SK-N-SH (cell line): Measurements from ENCODE around the gene RPL12. TPM values are rescaled to one million over a fixed set of nuclear protein-coding genes. Genes with fewer than 3 reads are reported as not detected.
A peak's percentile ranks its signal among the peaks of the same experiment; 100 is the strongest.

Experiments used
- CHD2 ChIP-seq: fragments of 150-350 bp; IDR thresholded peaks from 2 replicates; pipeline ENCODE4 v1.6.1; 2018; ENCODE audit warnings: low read length; ENCODE audit not compliant: partially characterized antibody
- ELF1 ChIP-seq: IDR thresholded peaks from 2 replicates; pipeline ENCODE4 v1.4.0; 2012
- EP300 ChIP-seq, 2 experiments: IDR thresholded peaks; 2 replicates each; pipeline versions ENCODE4 v1.4.0 to v1.6.1; 2012; ENCODE audit warnings: borderline replicate concordance in 1 of 2, low read depth in 1 of 2, low read length in 1 of 2
- FOSL2 ChIP-seq: IDR thresholded peaks from 2 replicates; pipeline ENCODE4 v1.4.0; 2012; ENCODE audit warnings: low read depth, mild to moderate bottlenecking, moderate library complexity, borderline replicate concordance
- FOXM1 ChIP-seq: IDR thresholded peaks from 2 replicates; pipeline ENCODE4 v1.4.0; 2012; ENCODE audit warnings: low read depth, mild to moderate bottlenecking
- GABPA ChIP-seq: IDR thresholded peaks from 2 replicates; pipeline ENCODE4 v1.4.0; 2012; ENCODE audit warnings: low read depth, mild to moderate bottlenecking
- JUND ChIP-seq: IDR thresholded peaks from 2 replicates; pipeline ENCODE4 v1.4.0; 2012
- MXI1 ChIP-seq: IDR thresholded peaks from 2 replicates; pipeline ENCODE4 v1.6.1; 2012; ENCODE audit warnings: mild to moderate bottlenecking, low read depth, low read length, improper control_type of control experiment
- NFIC ChIP-seq: IDR thresholded peaks from 2 replicates; pipeline ENCODE4 v1.4.0; 2012; ENCODE audit warnings: borderline replicate concordance
- NRF1 ChIP-seq: IDR thresholded peaks from 2 replicates; pipeline ENCODE4 v1.6.1; 2012; ENCODE audit warnings: low read depth, mild to moderate bottlenecking, low read length
- POLR2AphosphoS5 ChIP-seq: IDR thresholded peaks from 2 replicates; pipeline ENCODE4 v1.6.1; 2012; ENCODE audit warnings: low read depth, low read length
- RFX5 ChIP-seq: IDR thresholded peaks from 2 replicates; pipeline ENCODE4 v1.6.1; 2012; ENCODE audit warnings: mild to moderate bottlenecking, improper control_type of control experiment, low read length
- RXRA ChIP-seq: IDR thresholded peaks from 2 replicates; pipeline ENCODE4 v1.4.0; 2012; ENCODE audit warnings: low read depth, mild to moderate bottlenecking, borderline replicate concordance
- SMC3 ChIP-seq: IDR thresholded peaks from 2 replicates; pipeline ENCODE4 v1.6.1; 2012; ENCODE audit warnings: low read depth, low read length, improper control_type of control experiment
- TCF12 ChIP-seq: IDR thresholded peaks from 2 replicates; pipeline ENCODE4 v1.4.0; 2012
- TEAD4 ChIP-seq: IDR thresholded peaks from 2 replicates; pipeline ENCODE4 v1.4.0; 2012; ENCODE audit warnings: mild to moderate bottlenecking, borderline replicate concordance; ENCODE audit not compliant: insufficient read depth
- YY1 ChIP-seq: IDR thresholded peaks from 2 replicates; pipeline ENCODE4 v1.4.0; 2012; ENCODE audit warnings: low read depth, mild to moderate bottlenecking
- polyA plus RNA-seq, 3 experiments: library from polyadenylated mRNA; depleted of rRNA; stranded (reverse); fragments of >200 nt; gene quantifications; 2 replicates each; pipeline ENCODE4 v1.2.3, GENCODE V29; 2012
- TF ChIP-seq, protein P1 (sequence below): IDR thresholded peaks from 2 replicates; pipeline ENCODE4; 2012
- TF ChIP-seq, protein P2 (sequence below): IDR thresholded peaks from 2 replicates; pipeline ENCODE4 v1.4.0; 2012; ENCODE audit warnings: low read depth, borderline replicate concordance
- TF ChIP-seq, protein P3 (sequence below): IDR thresholded peaks from 2 replicates; pipeline ENCODE4 v1.4.0; 2012; ENCODE audit warnings: low read depth
- TF ChIP-seq, protein P4 (sequence below): fragments of 200-600 bp; sonication (generic); IDR thresholded peaks from 2 replicates; pipeline ENCODE4 v1.6.1; 2017; ENCODE audit warnings: antibody characterized with exemption, mild to moderate bottlenecking, moderate library complexity

Gene RPL12
- polyA plus RNA-seq, 1 of the 3 experiments (the other 2 are of a cell fraction), result 3,270 TPM

DNA sequence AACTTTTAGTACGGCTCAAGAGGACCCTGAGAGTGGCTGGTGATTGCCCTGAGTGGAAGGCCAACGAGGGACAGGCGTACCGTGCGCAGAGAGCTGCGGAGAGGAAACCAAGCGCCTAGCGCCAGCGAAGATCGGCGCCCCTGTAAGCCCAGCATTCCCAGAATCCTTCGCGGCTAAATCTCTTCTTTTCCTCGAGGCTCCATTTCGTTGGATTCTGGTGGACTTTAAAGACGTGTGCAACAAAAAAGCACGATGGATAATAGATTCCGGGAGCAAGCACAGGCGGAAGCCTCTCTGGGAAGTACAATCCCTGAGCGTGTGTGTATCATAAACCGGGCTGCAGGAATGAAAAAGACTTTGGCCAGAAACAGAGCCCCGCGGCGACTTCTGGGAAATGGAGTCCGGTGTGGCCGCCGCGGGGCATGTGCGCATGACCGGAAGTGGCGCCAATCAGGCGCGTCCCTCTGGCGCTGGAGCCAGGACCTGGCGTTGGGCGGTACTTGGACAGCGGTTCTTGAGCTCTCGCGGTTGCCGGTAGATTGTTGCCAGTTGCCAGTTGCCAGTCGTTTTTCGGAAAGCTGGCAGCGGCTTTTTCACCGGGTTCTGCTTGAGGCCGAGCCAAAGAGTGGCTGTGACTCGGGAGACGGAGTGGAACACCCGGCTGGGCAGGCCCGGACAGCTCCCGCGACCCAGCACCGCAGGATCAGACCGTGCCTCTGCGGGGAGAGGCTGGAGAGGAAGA is 27.1 kb downstream of the RPL12 start, which contains the start of gene ZNF79 (continued):
- peak; percentile 82 for TF ChIP-seq GABPA
- peak; percentile 63 for TF ChIP-seq NFIC
- no peak for TF ChIP-seq FOXM1
- TF ChIP-seq, protein P1, sequence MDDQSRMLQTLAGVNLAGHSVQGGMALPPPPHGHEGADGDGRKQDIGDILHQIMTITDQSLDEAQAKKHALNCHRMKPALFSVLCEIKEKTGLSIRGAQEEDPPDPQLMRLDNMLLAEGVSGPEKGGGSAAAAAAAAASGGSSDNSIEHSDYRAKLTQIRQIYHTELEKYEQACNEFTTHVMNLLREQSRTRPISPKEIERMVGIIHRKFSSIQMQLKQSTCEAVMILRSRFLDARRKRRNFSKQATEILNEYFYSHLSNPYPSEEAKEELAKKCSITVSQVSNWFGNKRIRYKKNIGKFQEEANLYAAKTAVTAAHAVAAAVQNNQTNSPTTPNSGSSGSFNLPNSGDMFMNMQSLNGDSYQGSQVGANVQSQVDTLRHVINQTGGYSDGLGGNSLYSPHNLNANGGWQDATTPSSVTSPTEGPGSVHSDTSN, result no peak
- TF ChIP-seq SMC3, result no peak
- TF ChIP-seq, protein P2, sequence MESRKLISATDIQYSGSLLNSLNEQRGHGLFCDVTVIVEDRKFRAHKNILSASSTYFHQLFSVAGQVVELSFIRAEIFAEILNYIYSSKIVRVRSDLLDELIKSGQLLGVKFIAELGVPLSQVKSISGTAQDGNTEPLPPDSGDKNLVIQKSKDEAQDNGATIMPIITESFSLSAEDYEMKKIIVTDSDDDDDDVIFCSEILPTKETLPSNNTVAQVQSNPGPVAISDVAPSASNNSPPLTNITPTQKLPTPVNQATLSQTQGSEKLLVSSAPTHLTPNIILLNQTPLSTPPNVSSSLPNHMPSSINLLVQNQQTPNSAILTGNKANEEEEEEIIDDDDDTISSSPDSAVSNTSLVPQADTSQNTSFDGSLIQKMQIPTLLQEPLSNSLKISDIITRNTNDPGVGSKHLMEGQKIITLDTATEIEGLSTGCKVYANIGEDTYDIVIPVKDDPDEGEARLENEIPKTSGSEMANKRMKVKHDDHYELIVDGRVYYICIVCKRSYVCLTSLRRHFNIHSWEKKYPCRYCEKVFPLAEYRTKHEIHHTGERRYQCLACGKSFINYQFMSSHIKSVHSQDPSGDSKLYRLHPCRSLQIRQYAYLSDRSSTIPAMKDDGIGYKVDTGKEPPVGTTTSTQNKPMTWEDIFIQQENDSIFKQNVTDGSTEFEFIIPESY, result peak; percentile 87; the same call in 1 of the 2 replicates
- no peak for TF ChIP-seq RFX5
- TF ChIP-seq, protein P3, sequence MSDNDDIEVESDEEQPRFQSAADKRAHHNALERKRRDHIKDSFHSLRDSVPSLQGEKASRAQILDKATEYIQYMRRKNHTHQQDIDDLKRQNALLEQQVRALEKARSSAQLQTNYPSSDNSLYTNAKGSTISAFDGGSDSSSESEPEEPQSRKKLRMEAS, result peak; percentile 80; the same call in 1 of the 2 replicates
- TF ChIP-seq FOSL2, result no peak
- no peak for TF ChIP-seq RXRA
- no peak for TF ChIP-seq TCF12
- peak; percentile 70; the same call in 1 of the 2 replicates for TF ChIP-seq MXI1
- TF ChIP-seq, protein P4, sequence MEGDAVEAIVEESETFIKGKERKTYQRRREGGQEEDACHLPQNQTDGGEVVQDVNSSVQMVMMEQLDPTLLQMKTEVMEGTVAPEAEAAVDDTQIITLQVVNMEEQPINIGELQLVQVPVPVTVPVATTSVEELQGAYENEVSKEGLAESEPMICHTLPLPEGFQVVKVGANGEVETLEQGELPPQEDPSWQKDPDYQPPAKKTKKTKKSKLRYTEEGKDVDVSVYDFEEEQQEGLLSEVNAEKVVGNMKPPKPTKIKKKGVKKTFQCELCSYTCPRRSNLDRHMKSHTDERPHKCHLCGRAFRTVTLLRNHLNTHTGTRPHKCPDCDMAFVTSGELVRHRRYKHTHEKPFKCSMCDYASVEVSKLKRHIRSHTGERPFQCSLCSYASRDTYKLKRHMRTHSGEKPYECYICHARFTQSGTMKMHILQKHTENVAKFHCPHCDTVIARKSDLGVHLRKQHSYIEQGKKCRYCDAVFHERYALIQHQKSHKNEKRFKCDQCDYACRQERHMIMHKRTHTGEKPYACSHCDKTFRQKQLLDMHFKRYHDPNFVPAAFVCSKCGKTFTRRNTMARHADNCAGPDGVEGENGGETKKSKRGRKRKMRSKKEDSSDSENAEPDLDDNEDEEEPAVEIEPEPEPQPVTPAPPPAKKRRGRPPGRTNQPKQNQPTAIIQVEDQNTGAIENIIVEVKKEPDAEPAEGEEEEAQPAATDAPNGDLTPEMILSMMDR, result no peak
- TF ChIP-seq POLR2AphosphoS5, result peak; percentile 44
- TF ChIP-seq EP300 (IDR thresholded peaks at IDR 0.05; ENCODE audit: borderline replicate concordance in 1 of 2, low read depth in 1 of 2, low read length in 1 of 2), result no peak
- 0 out of 2 replicates have a peak, but pooled peaks have one; percentile 5 for TF ChIP-seq TEAD4
- TF ChIP-seq ELF1, result peak; percentile 77
- TF ChIP-seq JUND, result no peak
- TF ChIP-seq CHD2, result peak; percentile 95
- TF ChIP-seq NRF1, result peak; percentile 67; the same call in 1 of the 2 replicates
- peak; percentile 79; the same call in 1 of the 2 replicates for TF ChIP-seq YY1
